MCF 10A (cell line): Measurements from ENCODE around the gene PLXDC2. TPM values are rescaled to one million over a fixed set of nuclear protein-coding genes. Genes with fewer than 3 reads are reported as not detected.

Experiments
- BruUV-seq: library from RNA; stranded (reverse); fragments of 400-500 nt; replicated peaks from 2 replicates; lab custom pipeline; 2021; lab: Mats Ljungman, UMichigan
- CTCF ChIA-PET: fragments of 300-600 bp; sonication (Branson Sonifier 250); formaldehyde crosslinking; extraction: SDS; loops from one replicate; lab custom pipeline; 2021; ENCODE audit warnings: antibody characterized with exemption, inconsistent platforms; lab: Yijun Ruan, JAX
- POLR2A ChIA-PET: fragments of 300-600, 350-650 bp; sonication (Branson Sonifier 250); formaldehyde crosslinking; extraction: SDS; loops from one replicate; lab custom pipeline; 2020; ENCODE audit warnings: antibody characterized with exemption, inconsistent platforms; lab: Yijun Ruan, JAX
- DNase-seq: peaks from one replicate; pipeline ENCODE4 v3.0.0-alpha.2; 2018; ENCODE audit not compliant: unreplicated experiment
- H3K27ac Mint-ChIP-seq: one replicate; pipeline ENCODE4 v1.8.0; 2022; ENCODE audit warnings: mild to moderate bottlenecking, low read depth, mixed read lengths; ENCODE audit not compliant: unreplicated experiment
- H3K27me3 Mint-ChIP-seq: one replicate; pipeline ENCODE4 v1.8.0; 2022; ENCODE audit warnings: mixed read lengths; ENCODE audit not compliant: insufficient read depth, unreplicated experiment
- H3K36me3 Mint-ChIP-seq: one replicate; pipeline ENCODE4 v1.8.0; 2022; ENCODE audit warnings: mild to moderate bottlenecking, moderate library complexity, mixed read lengths; ENCODE audit not compliant: insufficient read depth, unreplicated experiment
- H3K4me1 Mint-ChIP-seq: one replicate; pipeline ENCODE4 v1.8.0; 2022; ENCODE audit warnings: mixed read lengths; ENCODE audit not compliant: insufficient read depth, unreplicated experiment
- H3K4me3 Mint-ChIP-seq: one replicate; pipeline ENCODE4 v1.8.0; 2022; ENCODE audit warnings: mild to moderate bottlenecking, moderate library complexity, mixed read lengths; ENCODE audit not compliant: unreplicated experiment
- H3K9me3 Mint-ChIP-seq: one replicate; pipeline ENCODE4 v1.8.0; 2022; ENCODE audit warnings: mixed read lengths; ENCODE audit not compliant: unreplicated experiment
- intact Hi-C: fragments of 100-400 bp; cut with micrococcal nuclease; formaldehyde crosslinking; loops from 2 replicates; pipeline ENCODE4 v1.14.1; 2022
- total RNA-seq: library from RNA; stranded (reverse); gene quantifications from 2 replicates; pipeline ENCODE4 v1.2.3, GENCODE V29; 2022
- TF ChIP-seq, protein P1 (sequence below): fragments of 200-600 bp; IDR thresholded peaks from one replicate; pipeline ENCODE4 v1.8.0; 2022; ENCODE audit warnings: antibody characterized with exemption, mild to moderate bottlenecking; ENCODE audit not compliant: unreplicated experiment

PLXDC2 gene
- total RNA-seq, 1 experiment from 2014 or later = 23.3 TPM

- no TSS peak for BruUV-seq
- intact Hi-C loops = no loop called here
- Mint-ChIP-seq H3K27me3 (no peaks in the 10 kb centered on the region), H3K9me3 (no peaks in the 10 kb centered on the region), H3K4me3 (no peak overlapping the region), H3K36me3 (no peaks in the 10 kb centered on the region), H3K27ac (no peak overlapping the region), H3K4me1 (no peaks in the 10 kb centered on the region)
- CTCF ChIA-PET = interaction anchor here (0.6 kb wide), 1 partner anchor 89 kb away, joined by 4 read pairs; no protein-coding TSS in a partner anchor
- no peak for DNase-seq
- POLR2A ChIA-PET = interaction anchor here (0.9 kb wide), 1 partner anchor 11 kb away, joined by 3 read pairs; no protein-coding TSS in a partner anchor
- TF ChIP-seq, protein P1, sequence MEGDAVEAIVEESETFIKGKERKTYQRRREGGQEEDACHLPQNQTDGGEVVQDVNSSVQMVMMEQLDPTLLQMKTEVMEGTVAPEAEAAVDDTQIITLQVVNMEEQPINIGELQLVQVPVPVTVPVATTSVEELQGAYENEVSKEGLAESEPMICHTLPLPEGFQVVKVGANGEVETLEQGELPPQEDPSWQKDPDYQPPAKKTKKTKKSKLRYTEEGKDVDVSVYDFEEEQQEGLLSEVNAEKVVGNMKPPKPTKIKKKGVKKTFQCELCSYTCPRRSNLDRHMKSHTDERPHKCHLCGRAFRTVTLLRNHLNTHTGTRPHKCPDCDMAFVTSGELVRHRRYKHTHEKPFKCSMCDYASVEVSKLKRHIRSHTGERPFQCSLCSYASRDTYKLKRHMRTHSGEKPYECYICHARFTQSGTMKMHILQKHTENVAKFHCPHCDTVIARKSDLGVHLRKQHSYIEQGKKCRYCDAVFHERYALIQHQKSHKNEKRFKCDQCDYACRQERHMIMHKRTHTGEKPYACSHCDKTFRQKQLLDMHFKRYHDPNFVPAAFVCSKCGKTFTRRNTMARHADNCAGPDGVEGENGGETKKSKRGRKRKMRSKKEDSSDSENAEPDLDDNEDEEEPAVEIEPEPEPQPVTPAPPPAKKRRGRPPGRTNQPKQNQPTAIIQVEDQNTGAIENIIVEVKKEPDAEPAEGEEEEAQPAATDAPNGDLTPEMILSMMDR = no peak
These were observed 41.6 kb downstream of the PLXDC2 start for GRCh38 chr10:19857876-19858275.

GRCh38 chr10:19860107-19860506 is 43.9 kb downstream of the PLXDC2 start:
- Mint-ChIP-seq H3K4me3 (no peak overlapping the region), H3K9me3 (no peaks in the 10 kb centered on the region), H3K36me3 (no peaks in the 10 kb centered on the region), H3K27ac (no peak overlapping the region), H3K27me3 (no peaks in the 10 kb centered on the region), H3K4me1 (no peaks in the 10 kb centered on the region)
- no TSS peak for BruUV-seq
- DNase-seq = no peak
- ChIA-PET POLR2A (no interaction called here), CTCF (interaction anchor here (1.1 kb wide), 1 partner anchor 48 kb away, joined by 3 read pairs; no protein-coding TSS in a partner anchor)
- intact Hi-C loops = no loop called here
- TF ChIP-seq, protein P1 = no peak

- intact Hi-C loops = no loop called here
- TF ChIP-seq, protein P1 = no peak
These were observed 46.7 kb downstream of the PLXDC2 start for GRCh38 chr10:19862811-19863515.

DNA sequence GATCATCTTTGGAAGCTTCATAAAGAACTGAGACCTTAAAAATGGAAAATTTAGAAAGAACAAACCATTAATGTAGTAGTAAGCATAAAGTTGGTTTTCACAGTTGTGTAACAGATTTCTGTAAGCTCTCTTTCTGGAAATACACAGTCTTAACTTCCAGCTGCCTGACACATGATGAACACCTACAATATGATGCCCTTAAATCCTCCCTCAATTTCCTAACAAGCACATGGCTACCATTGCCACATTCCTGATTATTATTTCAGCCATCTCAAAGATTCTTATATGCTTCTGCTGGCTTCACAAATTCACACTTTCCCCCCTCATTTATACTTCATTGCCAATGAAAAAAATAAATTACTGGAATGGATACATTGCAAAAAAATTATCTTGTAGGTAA is 49.4 kb downstream of the PLXDC2 start:
- Mint-ChIP-seq H3K36me3 (peaks cover 6% of the 10 kb centered on the region), H3K9me3 (peaks cover 8% of the 10 kb centered on the region), H3K4me1 (no peaks in the 10 kb centered on the region), H3K27ac (no peak overlapping the region), H3K27me3 (no peaks in the 10 kb centered on the region), H3K4me3 (no peak overlapping the region)
- intact Hi-C loops = no loop called here
- CTCF ChIA-PET = interaction anchor here (0.7 kb wide), 1 partner anchor 227 kb away, joined by 4 read pairs; no protein-coding TSS in a partner anchor
- no peak for DNase-seq
- TF ChIP-seq, protein P1 = no peak
- no TSS peak for BruUV-seq
- POLR2A ChIA-PET = interaction anchor here (0.6 kb wide), 1 partner anchor 101 kb away, joined by 3 read pairs; no protein-coding TSS in a partner anchor

More at GRCh38 chr10:19862811-19863515, 46.7 kb downstream of the PLXDC2 start:
- DNase-seq = no peak
- Mint-ChIP-seq H3K27me3 (no peaks in the 10 kb centered on the region), H3K36me3 (no peaks in the 10 kb centered on the region), H3K4me1 (no peaks in the 10 kb centered on the region), H3K27ac (no peak overlapping the region), H3K9me3 (peaks cover 8% of the 10 kb centered on the region), H3K4me3 (no peak overlapping the region)
- CTCF ChIA-PET = no interaction called here
- POLR2A ChIA-PET = no interaction called here
- BruUV-seq = no TSS peak
